ENCODE results near the gene EXOC3L1.

Gene EXOC3L1

GRCh38 chr16:67179421-67180080 is 10.4 kb downstream of the EXOC3L1 start:
- no peak for DNase-seq (ENCODE audit: low read depth)

- no peak for DNase-seq (ENCODE audit: low read depth)
Measured at GRCh38 chr16:67177743-67178699, 11.9 kb downstream of the EXOC3L1 start.

GRCh38 chr16:67176662-67177061 is 13.3 kb downstream of the EXOC3L1 start:
- no peak for DNase-seq (ENCODE audit: low read depth)

GRCh38 chr16:67174706-67175231 is 15.2 kb downstream of the EXOC3L1 start:
- no peak for DNase-seq (ENCODE audit: low read depth)

GRCh38 chr16:67173808-67174705 is 15.9 kb downstream of the EXOC3L1 start:
- DNase-seq (ENCODE audit: low read depth): no peak

- DNase-seq (ENCODE audit: low read depth): no peak
Measured at GRCh38 chr16:67173323-67173722, 16.6 kb downstream of the EXOC3L1 start.

GRCh38 chr16:67170949-67171649 is 18.8 kb downstream of the EXOC3L1 start:
- no peak for DNase-seq (ENCODE audit: low read depth)

- no peak for DNase-seq (ENCODE audit: low read depth)
Measured at GRCh38 chr16:67170168-67170948, 19.6 kb downstream of the EXOC3L1 start, which contains the start of gene NOL3. Gene NOL3 (plus strand): TSS chr16:67170538.

- no peak for DNase-seq (ENCODE audit: low read depth)
Measured at GRCh38 chr16:67169642-67170167, 20.2 kb downstream of the EXOC3L1 start.

GRCh38 chr16:67169011-67169451 is 20.9 kb downstream of the EXOC3L1 start:
- no peak for DNase-seq (ENCODE audit: low read depth)

- no peak for DNase-seq (ENCODE audit: low read depth)
Measured at GRCh38 chr16:67167588-67167987, 22.3 kb downstream of the EXOC3L1 start.

- no peak for DNase-seq (ENCODE audit: low read depth)
Measured at GRCh38 chr16:67166598-67167168, 23.3 kb downstream of the EXOC3L1 start.

- DNase-seq (ENCODE audit: low read depth): no peak
Measured at GRCh38 chr16:67166110-67166547, 23.8 kb downstream of the EXOC3L1 start.

- DNase-seq (ENCODE audit: low read depth): no peak
Measured at GRCh38 chr16:67165121-67166078, 24.5 kb downstream of the EXOC3L1 start.

GRCh38 chr16:67164599-67165061 is 25.3 kb downstream of the EXOC3L1 start, which contains the start of gene HSF4:
Gene HSF4 (plus strand): TSS chr16:67164745. CDS start chr16:67164812, 67 bp downstream.
- no peak for DNase-seq (ENCODE audit: low read depth)

- no peak for DNase-seq (ENCODE audit: low read depth)
Measured at GRCh38 chr16:67163999-67164558, 25.9 kb downstream of the EXOC3L1 start.

GRCh38 chr16:67163164-67163998 is 26.6 kb downstream of the EXOC3L1 start:
- DNase-seq (ENCODE audit: low read depth): no peak

Data from stimulated activated CD8-positive, alpha-beta memory T cell treated with anti-CD3 and anti-CD28 coated beads, Interleukin-7, amount 100 ng/mL, for 24 hours (primary cell).